ENCODE measurements around the gene LBR.

Gene LBR

DNA sequence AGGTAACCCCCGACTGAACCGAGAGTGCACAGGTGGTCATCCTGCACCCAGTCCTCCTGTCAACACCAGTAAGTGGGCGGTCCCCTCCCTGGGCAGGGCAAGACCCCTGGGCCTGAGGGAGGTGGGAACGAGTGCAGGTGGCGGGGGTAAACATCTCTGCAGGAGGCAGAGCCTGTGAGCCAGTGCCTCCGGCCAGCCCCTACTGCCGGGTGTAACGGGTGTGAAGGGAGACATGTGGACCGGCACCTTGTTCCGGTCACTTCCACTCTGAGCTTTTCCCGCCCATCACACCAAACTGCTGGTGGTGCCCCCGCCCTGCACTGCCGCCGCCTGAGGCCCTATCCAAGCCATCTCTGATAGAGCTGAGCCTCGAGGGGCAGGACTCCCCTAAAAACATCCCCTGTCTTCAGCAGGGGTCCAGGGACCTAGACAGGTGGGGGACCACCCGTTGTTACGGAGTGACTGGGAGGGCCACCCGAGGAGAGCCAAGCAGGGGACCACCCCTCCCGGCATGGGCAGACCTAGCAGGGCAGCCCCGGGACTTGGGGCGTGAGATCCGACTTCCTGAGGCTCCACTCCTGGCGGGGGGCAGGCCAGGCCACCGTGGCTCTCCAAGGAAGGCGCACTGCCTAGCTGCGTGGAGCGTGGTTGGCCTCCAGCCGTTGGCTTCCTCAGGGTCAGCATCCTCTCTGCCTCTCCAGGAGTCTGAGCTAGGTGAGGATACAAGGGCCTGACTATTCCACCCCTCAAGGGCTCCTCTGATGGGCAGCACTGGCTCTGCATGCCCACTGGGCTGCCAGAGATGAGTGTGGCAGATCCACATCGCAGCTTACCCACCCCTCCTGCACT lies 43.8 kb upstream of the LBR start:
- no peak for TF ChIP-seq POLR2AphosphoS5 (IDR thresholded peaks at IDR 0.05; ENCODE audit: borderline replicate concordance, low read depth, low read length)
- TF ChIP-seq FOXP2 (optimal IDR thresholded peaks at IDR 0.05; ENCODE audit: control extremely low read depth, extremely low read length, insufficient read depth): no peak
- TF ChIP-seq EZH2 (IDR thresholded peaks at IDR 0.05): no peak
- H3K9ac ChIP-seq (ENCODE audit: insufficient read length): no peak overlapping the region
- H3K9me3 ChIP-seq (ENCODE audit: low read depth, low read length): no peaks in the 10 kb centered on the region
- no peak overlapping the region for H3K4me3 ChIP-seq
- no peak overlapping the region for H3K27ac ChIP-seq
- no peaks in the 10 kb centered on the region for H3K36me3 ChIP-seq (ENCODE audit: insufficient read depth, low read length)
- no peak for DNase-seq (ENCODE audit: low read depth, low spot score)

DNA sequence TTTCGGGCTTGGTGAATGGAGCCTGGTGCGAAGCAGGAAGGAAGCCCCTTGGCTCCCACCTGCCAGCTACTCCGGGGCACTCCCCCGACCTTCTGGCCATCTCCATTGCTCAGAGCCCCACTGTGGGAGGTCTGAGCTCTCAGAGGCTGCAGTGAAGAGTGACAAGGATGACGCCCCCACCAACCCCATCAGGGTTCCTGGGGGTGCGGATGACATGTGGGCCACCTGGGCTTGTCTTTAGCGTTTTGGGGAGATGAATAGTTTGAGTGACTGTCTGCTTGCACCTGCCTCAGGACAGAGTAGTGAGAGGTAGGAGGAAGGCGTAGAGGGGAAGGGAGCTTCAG lies 43.2 kb upstream of the LBR start:
- H3K36me3 ChIP-seq (ENCODE audit: insufficient read depth, low read length): no peaks in the 10 kb centered on the region
- no peak for TF ChIP-seq EZH2 (IDR thresholded peaks at IDR 0.05)
- TF ChIP-seq FOXP2 (optimal IDR thresholded peaks at IDR 0.05; ENCODE audit: control extremely low read depth, extremely low read length, insufficient read depth): no peak
- no peak for TF ChIP-seq POLR2AphosphoS5 (IDR thresholded peaks at IDR 0.05; ENCODE audit: borderline replicate concordance, low read depth, low read length)
- DNase-seq (ENCODE audit: low read depth, low spot score): no peak
- H3K9me3 ChIP-seq (ENCODE audit: low read depth, low read length): no peaks in the 10 kb centered on the region
- H3K9ac ChIP-seq (ENCODE audit: insufficient read length): no peak overlapping the region
- H3K27ac ChIP-seq: no peak overlapping the region
- H3K4me3 ChIP-seq: no peak overlapping the region

GRCh38 chr1:225470211-225471108 lies 42.6 kb upstream of the LBR start:
- no peak for DNase-seq (ENCODE audit: low read depth, low spot score)
- H3K4me3 ChIP-seq: no peak overlapping the region

GRCh38 chr1:225469051-225469450 lies 41.2 kb upstream of the LBR start:
- TF ChIP-seq POLR2AphosphoS5 (IDR thresholded peaks at IDR 0.05; ENCODE audit: borderline replicate concordance, low read depth, low read length): no peak
- TF ChIP-seq EZH2 (IDR thresholded peaks at IDR 0.05): no peak
- no peak for TF ChIP-seq FOXP2 (optimal IDR thresholded peaks at IDR 0.05; ENCODE audit: control extremely low read depth, extremely low read length, insufficient read depth)
- no peak overlapping the region for H3K27ac ChIP-seq
- H3K36me3 ChIP-seq (ENCODE audit: insufficient read depth, low read length): no peaks in the 10 kb centered on the region
- no peak for DNase-seq (ENCODE audit: low read depth, low spot score)
- no peaks in the 10 kb centered on the region for H3K9me3 ChIP-seq (ENCODE audit: low read depth, low read length)
- no peak overlapping the region for H3K9ac ChIP-seq (ENCODE audit: insufficient read length)
- H3K4me3 ChIP-seq: no peak overlapping the region

More at GRCh38 chr1:225470211-225471108, 42.6 kb upstream of the LBR start:
- Histone ChIP-seq H3K9ac (ENCODE audit: insufficient read length) (no peak overlapping the region), H3K9me3 (ENCODE audit: low read depth, low read length) (no peaks in the 10 kb centered on the region), H3K27ac (no peak overlapping the region), H3K36me3 (ENCODE audit: insufficient read depth, low read length) (no peaks in the 10 kb centered on the region)
- TF ChIP-seq FOXP2 (optimal IDR thresholded peaks at IDR 0.05; ENCODE audit: control extremely low read depth, extremely low read length, insufficient read depth) (no peak), EZH2 (IDR thresholded peaks at IDR 0.05) (no peak), POLR2AphosphoS5 (IDR thresholded peaks at IDR 0.05; ENCODE audit: borderline replicate concordance, low read depth, low read length) (no peak)

DNA sequence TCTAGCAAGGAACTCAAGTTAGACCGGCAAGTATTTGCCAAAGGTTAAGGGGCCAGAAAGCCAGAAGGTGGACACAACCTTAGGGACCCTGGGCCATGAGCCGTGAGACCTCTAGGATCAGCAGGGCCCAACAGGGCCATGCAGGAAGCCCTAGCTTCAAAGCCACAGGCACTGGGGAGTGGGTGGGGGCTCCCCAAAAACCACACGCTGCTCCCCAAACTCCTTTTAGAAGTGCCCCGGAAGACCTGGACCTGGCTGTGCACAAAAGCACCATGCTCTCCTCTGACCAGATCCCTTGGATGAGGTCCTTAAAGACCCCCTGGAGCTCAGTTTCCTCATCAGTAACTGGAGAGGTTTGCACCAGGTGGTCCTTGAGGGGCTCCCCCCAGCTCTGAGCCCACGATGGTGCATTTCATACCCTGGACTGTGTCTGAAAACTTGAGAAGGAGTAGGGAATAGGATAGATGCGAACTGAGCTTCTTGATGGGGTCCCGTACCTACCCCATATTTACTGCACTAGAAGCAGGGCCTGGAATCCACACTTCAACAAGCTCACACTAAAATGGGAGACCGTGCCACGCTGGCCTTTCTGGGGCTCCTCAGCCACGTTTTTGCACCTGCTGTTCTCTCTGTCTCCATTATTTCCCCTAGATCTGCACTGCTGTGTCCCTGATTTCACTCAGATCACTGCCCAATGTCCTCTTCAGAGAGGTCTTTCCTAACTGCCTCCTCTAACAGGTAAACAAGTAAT lies 40.6 kb upstream of the LBR start:
- no peak for DNase-seq (ENCODE audit: low read depth, low spot score)
- TF ChIP-seq EZH2 (IDR thresholded peaks at IDR 0.05): no peak
- TF ChIP-seq FOXP2 (optimal IDR thresholded peaks at IDR 0.05; ENCODE audit: control extremely low read depth, extremely low read length, insufficient read depth): no peak
- no peak for TF ChIP-seq POLR2AphosphoS5 (IDR thresholded peaks at IDR 0.05; ENCODE audit: borderline replicate concordance, low read depth, low read length)
- Histone ChIP-seq H3K9me3 (ENCODE audit: low read depth, low read length) (no peaks in the 10 kb centered on the region), H3K27ac (no peak overlapping the region), H3K36me3 (ENCODE audit: insufficient read depth, low read length) (no peaks in the 10 kb centered on the region), H3K4me3 (no peak overlapping the region), H3K9ac (ENCODE audit: insufficient read length) (no peak overlapping the region)

DNA sequence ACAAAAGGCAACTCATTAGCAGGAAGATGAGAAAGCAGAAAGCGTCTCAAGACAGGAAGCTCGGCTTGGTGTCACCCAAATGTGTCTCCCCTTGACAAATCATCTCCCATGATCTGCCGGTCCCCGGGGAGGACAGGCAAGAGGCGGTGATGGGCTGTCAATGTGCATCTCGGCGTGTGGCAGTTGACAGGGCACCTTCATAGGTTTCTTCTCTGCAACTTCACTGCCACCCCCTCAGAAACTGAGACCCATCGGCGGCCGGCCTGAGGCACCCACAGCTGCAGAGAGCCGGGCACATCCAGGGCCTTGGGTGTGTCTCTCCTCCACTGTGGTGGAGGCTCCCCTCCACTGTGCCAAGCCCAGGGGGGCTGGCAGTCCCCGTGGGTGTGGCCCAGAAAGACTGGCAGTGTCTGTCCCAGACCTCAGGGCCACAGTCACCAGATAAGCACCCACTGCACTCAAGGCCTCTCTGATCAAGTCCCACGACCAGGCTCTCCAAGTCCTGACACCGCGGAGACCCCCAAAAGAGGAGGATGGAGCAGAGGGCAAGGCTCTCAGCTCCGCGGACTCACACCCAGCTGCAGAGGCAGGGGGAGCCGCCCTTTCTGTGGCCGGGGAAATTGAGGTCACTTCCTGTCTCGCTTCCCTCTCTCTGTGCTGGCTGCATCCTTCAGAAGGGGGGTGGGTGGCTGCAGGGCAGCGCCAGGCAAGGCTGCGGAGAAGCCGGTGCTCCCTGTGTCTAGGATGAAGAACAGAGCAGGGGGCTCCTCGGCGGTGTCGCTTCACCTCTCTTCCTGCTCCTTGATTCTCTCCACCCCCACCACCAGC lies 39.6 kb upstream of the LBR start:
- H3K27ac ChIP-seq: no peak overlapping the region; the same call in 1 of the 2 replicates
- no peak for DNase-seq (ENCODE audit: low read depth, low spot score)

GRCh38 chr1:225466848-225467192 lies 39.0 kb upstream of the LBR start:
- TF ChIP-seq FOXP2 (optimal IDR thresholded peaks at IDR 0.05; ENCODE audit: control extremely low read depth, extremely low read length, insufficient read depth): no peak
- TF ChIP-seq EZH2 (IDR thresholded peaks at IDR 0.05): no peak
- DNase-seq (ENCODE audit: low read depth, low spot score): no peak
- Histone ChIP-seq H3K4me3 (no peak overlapping the region), H3K27ac (no peak overlapping the region; the same call in 1 of the 2 replicates), H3K9ac (ENCODE audit: insufficient read length) (no peak overlapping the region), H3K36me3 (ENCODE audit: insufficient read depth, low read length) (no peaks in the 10 kb centered on the region), H3K9me3 (ENCODE audit: low read depth, low read length) (no peaks in the 10 kb centered on the region)

More for the DNA sequence above, 39.6 kb upstream of the LBR start:
- H3K9me3 ChIP-seq (ENCODE audit: low read depth, low read length): no peaks in the 10 kb centered on the region
- H3K36me3 ChIP-seq (ENCODE audit: insufficient read depth, low read length): no peaks in the 10 kb centered on the region
- H3K4me3 ChIP-seq: no peak overlapping the region
- TF ChIP-seq EZH2 (IDR thresholded peaks at IDR 0.05): no peak
- no peak for TF ChIP-seq FOXP2 (optimal IDR thresholded peaks at IDR 0.05; ENCODE audit: control extremely low read depth, extremely low read length, insufficient read depth)
- TF ChIP-seq POLR2AphosphoS5 (IDR thresholded peaks at IDR 0.05; ENCODE audit: borderline replicate concordance, low read depth, low read length): no peak
- H3K9ac ChIP-seq (ENCODE audit: insufficient read length): no peak overlapping the region
